ENCODE data around the gene RPN1. TPM values are rescaled to one million over a fixed set of nuclear protein-coding genes. Genes with fewer than 3 reads are reported as not detected.
A peak's percentile ranks its signal among the peaks of the same experiment; 100 is the strongest.

RPN1 gene
- total and polyA plus RNA-seq, 2 of the 8 experiments (the other 6 are each of a cell fraction or from before 2014, with no cell fraction given) = 165 to 211 TPM

DNA sequence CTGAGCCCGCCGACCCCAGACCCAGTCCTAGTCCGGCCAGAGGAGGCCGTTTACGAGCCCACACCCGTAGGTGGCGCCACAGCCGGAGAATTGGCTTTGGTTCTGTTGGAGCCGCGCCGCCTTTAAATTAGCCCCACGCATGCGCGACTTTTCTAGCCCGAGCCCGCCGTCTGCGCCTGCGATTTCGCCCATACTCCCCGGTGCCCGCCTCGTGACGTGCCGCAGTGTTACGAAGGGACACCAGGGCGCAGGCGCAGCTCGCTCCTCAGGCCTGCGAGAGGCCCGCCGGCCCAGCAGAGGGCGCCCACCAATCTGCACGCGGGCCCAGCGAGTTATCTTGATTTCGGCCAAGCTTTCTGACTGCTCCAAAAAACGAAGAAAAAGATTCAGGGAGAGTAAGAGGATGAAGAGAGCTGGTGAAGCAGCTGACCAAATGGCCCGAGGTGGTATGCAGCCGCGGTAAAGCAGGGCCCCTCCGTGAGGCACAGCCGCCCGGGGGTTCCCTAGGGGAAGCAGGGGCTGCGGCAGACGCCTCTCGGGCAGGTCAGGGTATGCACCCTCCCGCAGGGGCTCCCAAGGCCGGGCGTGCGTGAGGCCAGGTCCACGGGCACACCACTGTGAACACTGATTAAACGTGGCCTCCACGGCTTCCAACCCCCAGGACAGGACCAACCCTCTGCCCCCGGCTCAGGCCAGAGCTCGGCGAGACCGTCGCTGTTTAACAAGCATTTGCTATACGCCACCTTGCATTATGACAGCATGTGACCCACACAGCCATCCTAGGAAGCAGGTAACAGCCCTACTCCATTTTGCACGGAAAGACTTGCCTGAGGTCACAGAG lies 32.8 kb downstream of the RPN1 start (continued):
- TF ChIP-seq RAD21 (IDR thresholded peaks at IDR 0.05 in 1 of 2, conservative IDR thresholded peaks at IDR 0.05 in 1 of 2; ENCODE audit: low read depth in 2 of 2, low read length in 2 of 2) (peak; percentile 55 to 65), JUN (IDR thresholded peaks at IDR 0.05; ENCODE audit: low read depth, low read length) (no peak), KDM4A (IDR thresholded peaks at IDR 0.05; ENCODE audit: low read depth, low read length, severe bottlenecking) (peak; percentile 62), CREB1 (IDR thresholded peaks at IDR 0.05) (peak; percentile 83), RBBP5 (IDR thresholded peaks at IDR 0.05; ENCODE audit: borderline replicate concordance, low read depth, low read length) (no peak; the same call in 1 of the 2 replicates), TAF1 (IDR thresholded peaks at IDR 0.05; ENCODE audit: low read depth, low read length) (peak; percentile 65), HDAC2 (IDR thresholded peaks at IDR 0.05; ENCODE audit: borderline replicate concordance in 1 of 2, low read depth in 2 of 2, low read length in 2 of 2) (peak in 1 of 2 experiments; percentile 80; a peak in 1 of 4 replicates), SP2 (IDR thresholded peaks at IDR 0.05; ENCODE audit: low read length) (peak; percentile 62), SP1 (IDR thresholded peaks at IDR 0.05; ENCODE audit: low read depth, low read length) (no peak), SIN3A (conservative IDR thresholded peaks at IDR 0.05 in 1 of 2, IDR thresholded peaks at IDR 0.05 in 1 of 2; ENCODE audit: low read depth in 1 of 2, low read length in 2 of 2) (peak in 1 of 2 experiments; percentile 73; a peak in 1 of 4 replicates)
- TF ChIP-seq, protein P1, sequence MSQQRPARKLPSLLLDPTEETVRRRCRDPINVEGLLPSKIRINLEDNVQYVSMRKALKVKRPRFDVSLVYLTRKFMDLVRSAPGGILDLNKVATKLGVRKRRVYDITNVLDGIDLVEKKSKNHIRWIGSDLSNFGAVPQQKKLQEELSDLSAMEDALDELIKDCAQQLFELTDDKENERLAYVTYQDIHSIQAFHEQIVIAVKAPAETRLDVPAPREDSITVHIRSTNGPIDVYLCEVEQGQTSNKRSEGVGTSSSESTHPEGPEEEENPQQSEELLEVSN (IDR thresholded peaks at IDR 0.05) = 0 out of 2 replicates have a peak, but pooled peaks have one; percentile 15
- TF ChIP-seq, protein P2, sequence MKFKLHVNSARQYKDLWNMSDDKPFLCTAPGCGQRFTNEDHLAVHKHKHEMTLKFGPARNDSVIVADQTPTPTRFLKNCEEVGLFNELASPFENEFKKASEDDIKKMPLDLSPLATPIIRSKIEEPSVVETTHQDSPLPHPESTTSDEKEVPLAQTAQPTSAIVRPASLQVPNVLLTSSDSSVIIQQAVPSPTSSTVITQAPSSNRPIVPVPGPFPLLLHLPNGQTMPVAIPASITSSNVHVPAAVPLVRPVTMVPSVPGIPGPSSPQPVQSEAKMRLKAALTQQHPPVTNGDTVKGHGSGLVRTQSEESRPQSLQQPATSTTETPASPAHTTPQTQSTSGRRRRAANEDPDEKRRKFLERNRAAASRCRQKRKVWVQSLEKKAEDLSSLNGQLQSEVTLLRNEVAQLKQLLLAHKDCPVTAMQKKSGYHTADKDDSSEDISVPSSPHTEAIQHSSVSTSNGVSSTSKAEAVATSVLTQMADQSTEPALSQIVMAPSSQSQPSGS (IDR thresholded peaks at IDR 0.05; ENCODE audit: low read length) = no peak
- TF ChIP-seq, protein P3, sequence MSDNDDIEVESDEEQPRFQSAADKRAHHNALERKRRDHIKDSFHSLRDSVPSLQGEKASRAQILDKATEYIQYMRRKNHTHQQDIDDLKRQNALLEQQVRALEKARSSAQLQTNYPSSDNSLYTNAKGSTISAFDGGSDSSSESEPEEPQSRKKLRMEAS (IDR thresholded peaks at IDR 0.05) = peak; percentile 84
